Lower leg skin (tissue), 3 donors: ENCODE results near the gene OMA1.

ENCODE experiments used
- CTCF ChIP-seq, 3 donors: fragments of 450-650 bp; IDR thresholded peaks; one replicate each; pipeline ENCODE4 v1.5.1; 2016; ENCODE audit warnings: antibody characterized with exemption in 3 of 3, mild to moderate bottlenecking in 3 of 3, moderate library complexity in 2 of 3
- POLR2A ChIP-seq, 2 donors: fragments of 450-650 bp; IDR thresholded peaks; one replicate each; pipeline ENCODE4 v1.6.1; 2016 to 2017; ENCODE audit warnings: antibody characterized with exemption in 2 of 2, mild to moderate bottlenecking in 1 of 2, moderate library complexity in 1 of 2

GRCh38 chr1:58476179-58476578, 70.3 kb downstream of the OMA1 start:
- no peak for TF ChIP-seq CTCF (IDR thresholded peaks at IDR 0.05)
- no peak for TF ChIP-seq POLR2A (IDR thresholded peaks at IDR 0.05)
